Measurements from ENCODE around the gene PRKCA.

PRKCA gene

GRCh38 chr17:66858226-66859083, 556.0 kb downstream of the PRKCA start:
- no peak for DNase-seq

GRCh38 chr17:66859353-66859752, 556.9 kb downstream of the PRKCA start:
- no peak for DNase-seq

- DNase-seq: no peak
Measured at GRCh38 chr17:66860204-66860603, 557.8 kb downstream of the PRKCA start.
